H1 (cell line): ENCODE measurements around the gene IL17REL. TPM values are rescaled to one million over a fixed set of nuclear protein-coding genes. Genes with fewer than 3 reads are reported as not detected.

Experiments used
- CTCF ChIA-PET: fragments of 300-600 bp; sonication (Branson Sonifier 250); formaldehyde crosslinking; loops from one replicate; lab custom pipeline; 2021; ENCODE audit not compliant: partially characterized antibody; lab: Charles Lee
- POLR2A ChIA-PET: fragments of 300-600 bp; sonication (Branson Sonifier 250); formaldehyde crosslinking; loops from one replicate; lab custom pipeline; 2021; ENCODE audit warnings: inconsistent platforms; ENCODE audit not compliant: partially characterized antibody; lab: Charles Lee
- DNase-seq, 2 experiments: peaks; one replicate each; pipeline versions ENCODE4 v3.0.0 to v3.0.0-alpha.2; 2010 to 2022; ENCODE audit warnings: low spot score in 2 of 2, low read depth in 1 of 2, mixed read lengths in 1 of 2
- FAIRE-seq: peaks from 2 replicates; lab custom pipeline; 2011; peaks lifted over from hg19 to GRCh38; lab: Jason Lieb, UNC
- H2AFZ ChIP-seq: 2 replicates; pipeline ENCODE4 v1.8.1; 2012; ENCODE audit warnings: low read length, inconsistent platforms
- H2AK5ac ChIP-seq: 2 replicates; pipeline ENCODE4 v1.6.1; 2013; ENCODE audit warnings: low read depth, low read length
- H2BK120ac ChIP-seq: replicated peaks from 2 replicates; pipeline ENCODE3; 2013; ENCODE audit warnings: low read depth, low read length, inconsistent platforms
- H2BK12ac ChIP-seq: 2 replicates; pipeline ENCODE4 v1.6.1; 2013; ENCODE audit warnings: low read depth, low read length
- H2BK15ac ChIP-seq: 2 replicates; pipeline ENCODE4 v1.6.1; 2013; ENCODE audit warnings: low read length
- H2BK20ac ChIP-seq: 2 replicates; pipeline ENCODE4 v1.6.1; 2013; ENCODE audit warnings: low read length
- H2BK5ac ChIP-seq: 2 replicates; pipeline ENCODE4 v1.6.1; 2013; ENCODE audit warnings: low read depth, low read length
- H3K14ac ChIP-seq: 2 replicates; pipeline ENCODE4 v1.6.1; 2013; ENCODE audit warnings: inconsistent platforms; ENCODE audit not compliant: insufficient read length
- H3K18ac ChIP-seq: 2 replicates; pipeline ENCODE4 v1.6.1; 2013; ENCODE audit warnings: low read length; ENCODE audit errors: extremely low read depth
- H3K23ac ChIP-seq: 2 replicates; pipeline ENCODE4 v1.6.1; 2013; ENCODE audit warnings: inconsistent platforms; ENCODE audit not compliant: insufficient read length
- H3K23me2 ChIP-seq: 2 replicates; pipeline ENCODE4 v1.6.1; 2013; ENCODE audit warnings: low read depth, low read length
- H3K27ac ChIP-seq: 2 replicates; pipeline ENCODE4 v1.6.1; 2011; ENCODE audit warnings: low read depth, low read length, inconsistent platforms
- H3K27me3 ChIP-seq, 4 experiments: replicated peaks in 1 of 4; 1 replicate in 1 of 4; 2 replicates in 3 of 4; pipeline versions ENCODE4 v1.6.1 to v1.8.1; 2011 to 2013; ENCODE audit warnings: low read length in 3 of 4, mild to moderate bottlenecking in 3 of 4, inconsistent platforms in 2 of 4, mixed read lengths in 2 of 4, moderate library complexity in 1 of 4; ENCODE audit not compliant: control insufficient read depth in 3 of 4, insufficient read depth in 3 of 4; ENCODE audit errors: extremely low read depth in 1 of 4
- H3K36me3 ChIP-seq, 4 experiments: 2 replicates each; pipeline versions ENCODE4 v1.6.1 to v1.8.1; 2011 to 2013; ENCODE audit warnings: mild to moderate bottlenecking in 4 of 4, low read length in 3 of 4, moderate library complexity in 2 of 4, control low read depth in 1 of 4, inconsistent platforms in 1 of 4; ENCODE audit not compliant: insufficient read depth in 4 of 4, control insufficient read depth in 2 of 4
- H3K4ac ChIP-seq: replicated peaks from 2 replicates; pipeline ENCODE3; 2013; ENCODE audit warnings: low read length, low read depth, mixed read lengths, inconsistent platforms; ENCODE audit not compliant: insufficient read length
- H3K4me1 ChIP-seq, 4 experiments: replicated peaks in 1 of 4; 1 replicate in 1 of 4; 2 replicates in 3 of 4; pipeline versions ENCODE4 v1.6.1 to v1.8.1; 2011 to 2013; ENCODE audit warnings: low read length in 3 of 4, inconsistent platforms in 2 of 4, mixed read lengths in 1 of 4; ENCODE audit not compliant: insufficient read depth in 4 of 4, control insufficient read depth in 3 of 4
- H3K4me2 ChIP-seq, 2 experiments: 2 replicates each; pipeline versions ENCODE4 v1.6.1 to v1.8.1; 2011 to 2013; ENCODE audit warnings: low read depth in 2 of 2, low read length in 2 of 2, control low read depth in 1 of 2, inconsistent platforms in 1 of 2, mild to moderate bottlenecking in 1 of 2; ENCODE audit not compliant: insufficient read depth in 1 of 2
- H3K4me3 ChIP-seq, 4 experiments: fragments of 200-600, 300-600 bp in 1 of 4; sonication (generic), shearing (Covaris generic), sonication (Bioruptor Twin) in 1 of 4; 2 replicates each; pipeline versions ENCODE4 v1.5.1 to v1.8.1; 2011 to 2016; ENCODE audit warnings: low read length in 4 of 4, low read depth in 3 of 4, control low read depth in 2 of 4, inconsistent platforms in 2 of 4, mild to moderate bottlenecking in 2 of 4, mixed read lengths in 1 of 4, moderate library complexity in 1 of 4; ENCODE audit not compliant: insufficient read depth in 2 of 4; ENCODE audit errors: extremely low read depth in 1 of 4
- H3K56ac ChIP-seq: replicated peaks from 2 replicates; pipeline ENCODE3; 2013; ENCODE audit warnings: low read depth, mild to moderate bottlenecking, mixed read lengths, low read length, inconsistent platforms; ENCODE audit not compliant: insufficient read length
- H3K79me1 ChIP-seq: 2 replicates; pipeline ENCODE4 v1.6.1; 2013; ENCODE audit warnings: low read depth, low read length, control low read depth
- H3K79me2 ChIP-seq, 2 experiments: 2 replicates each; pipeline versions ENCODE4 v1.6.1 to v1.8.1; 2012 to 2013; ENCODE audit warnings: low read length in 2 of 2, mild to moderate bottlenecking in 2 of 2, inconsistent platforms in 1 of 2; ENCODE audit not compliant: insufficient read depth in 2 of 2, control insufficient read depth in 1 of 2
- H3K9ac ChIP-seq, 4 experiments: replicated peaks in 1 of 4; 1 replicate in 1 of 4; 2 replicates in 3 of 4; pipeline versions ENCODE4 v1.6.1 to v1.8.1; 2011 to 2013; ENCODE audit warnings: low read depth in 3 of 4, low read length in 3 of 4, control low read depth in 2 of 4, mild to moderate bottlenecking in 2 of 4, moderate library complexity in 2 of 4, inconsistent platforms in 1 of 4; ENCODE audit errors: extremely low read depth in 1 of 4
- H3K9me3 ChIP-seq, 2 experiments: 2 replicates each; pipeline versions ENCODE4 v1.6.1 to v1.8.1; 2012 to 2013; ENCODE audit warnings: mild to moderate bottlenecking in 2 of 2, moderate library complexity in 2 of 2, control low read depth in 1 of 2, inconsistent platforms in 1 of 2, low read depth in 1 of 2, low read length in 1 of 2, mixed read lengths in 1 of 2; ENCODE audit not compliant: insufficient read depth in 2 of 2
- H4K20me1 ChIP-seq, 2 experiments: replicated peaks in 1 of 2; 2 replicates each; pipeline versions ENCODE3 to v1.8.1; 2011 to 2013; ENCODE audit warnings: inconsistent platforms in 2 of 2, low read length in 2 of 2, mild to moderate bottlenecking in 1 of 2; ENCODE audit not compliant: insufficient read depth in 2 of 2, control insufficient read depth in 1 of 2
- H4K5ac ChIP-seq: 2 replicates; pipeline ENCODE4 v1.6.1; 2013; ENCODE audit warnings: low read length, low read depth, mixed read lengths, inconsistent platforms; ENCODE audit not compliant: insufficient read length
- H4K8ac ChIP-seq: 2 replicates; pipeline ENCODE4 v1.8.0; 2013; ENCODE audit warnings: mild to moderate bottlenecking, moderate library complexity, low read length, inconsistent platforms; ENCODE audit not compliant: insufficient read depth; ENCODE audit errors: extremely low read depth
- H4K91ac ChIP-seq: replicated peaks from 2 replicates; pipeline ENCODE3; 2013; ENCODE audit warnings: low read length, mixed read lengths, inconsistent platforms; ENCODE audit not compliant: insufficient read length
- CHD2 ChIP-seq: IDR thresholded peaks from 2 replicates; pipeline ENCODE4 v1.6.1; 2012; ENCODE audit warnings: low read length, improper control_type of control experiment
- GTF2F1 ChIP-seq: IDR thresholded peaks from 2 replicates; pipeline ENCODE4 v1.6.1; 2012; ENCODE audit warnings: low read depth, low read length, improper control_type of control experiment, borderline replicate concordance
- NANOG ChIP-seq: IDR thresholded peaks from 2 replicates; pipeline ENCODE4 v1.6.1; 2011; ENCODE audit warnings: low read length, low read depth, mild to moderate bottlenecking, inconsistent platforms; ENCODE audit not compliant: insufficient read depth, poor library complexity, severe bottlenecking
- RBBP5 ChIP-seq: IDR thresholded peaks from 2 replicates; pipeline ENCODE4 v1.7.1; 2012; ENCODE audit warnings: low read depth, mild to moderate bottlenecking, inconsistent platforms, low read length, moderate library complexity, borderline replicate concordance
- RFX5 ChIP-seq: IDR thresholded peaks from 2 replicates; pipeline ENCODE4 v1.6.1; 2011; ENCODE audit warnings: low read depth, low read length, improper control_type of control experiment, borderline replicate concordance
- TCF12 ChIP-seq: IDR thresholded peaks from 2 replicates; pipeline ENCODE4 v1.6.1; 2011; ENCODE audit warnings: low read depth, mild to moderate bottlenecking, low read length
- WGBS, 2 experiments: shearing (Covaris generic) in 1 of 2; methylation state at CpG; one replicate each; pipeline versions ENCODE4 v1.1.6 to v1.1.7; 2013 to 2015; ENCODE audit warnings: low lambda C conversion rate in 2 of 2, mixed read lengths in 2 of 2, inconsistent platforms in 1 of 2, low coverage in 1 of 2, missing lambda C conversion rate in 1 of 2; ENCODE audit not compliant: insufficient replicate concordance in 2 of 2, insufficient coverage in 1 of 2, insufficient read length in 1 of 2; ENCODE audit errors: extremely low coverage in 1 of 2, missing lambda C conversion rate in 1 of 2; 5-methylcytosine and 5-hydroxymethylcytosine counted together
- polyA plus RNA-seq, 7 experiments: library from polyadenylated mRNA; depleted of rRNA in 3 of 7; stranded (reverse) in 5 of 7; unstranded in 2 of 7; fragments of >200 nt in 5 of 7; fragments of 200-250 nt in 2 of 7; gene quantifications; 1 replicate in 5 of 7; 2 replicates in 1 of 7; 4 replicates in 1 of 7; pipeline versions ENCODE4 v1.2.1 to v1.2.3, GENCODE V29; 2011 to 2013; ENCODE audit warnings: missing spikeins in 2 of 7, mixed read lengths in 2 of 7
- total RNA-seq: library from RNA; stranded (reverse); fragmentation: NEBNext Ultra II Directional; extraction: Animal tissue kit (Norgen Biotek cat#: 25700); gene quantifications from 2 replicates; pipeline ENCODE4 v1.2.1, GENCODE V29; 2021
- TF ChIP-seq, protein P1 (sequence below): IDR thresholded peaks from 2 replicates; pipeline ENCODE4 v1.6.1; 2011; ENCODE audit warnings: low read length, improper control_type of control experiment
- TF ChIP-seq, protein P2 (sequence below): IDR thresholded peaks from 2 replicates; pipeline ENCODE4 v1.6.1; 2012; ENCODE audit warnings: low read length, inconsistent platforms

Gene IL17REL
- total and polyA plus RNA-seq, 2 of the 8 experiments (the other 6 are each of a cell fraction or from before 2014, with no cell fraction given), result 0.15 to 0.20 TPM

GRCh38 chr22:50027639-50028537 is 15.3 kb upstream of the IL17REL start:
- POLR2A ChIA-PET, result no interaction called here
- Histone ChIP-seq H3K18ac (no peak overlapping the region), H2AK5ac (no peak overlapping the region), H2BK12ac (no peak overlapping the region), H3K79me2 (no peaks in the 10 kb centered on the region), H3K4me1 (peaks cover 0 to 3% (median 0%) of the 10 kb centered on the region in 4 experiments; a peak in 2 of 7 replicates), H4K8ac (no peak overlapping the region; the same call in 1 of the 2 replicates), H3K4ac (no peak overlapping the region), H3K4me2 (no peak overlapping the region), H4K20me1 (no peaks in the 10 kb centered on the region), H4K91ac (no peak overlapping the region), H3K14ac (no peak overlapping the region), H3K27me3 (peaks cover 2 to 28% (median 11%) of the 10 kb centered on the region in 4 experiments; a peak in 6 of 7 replicates), H2BK120ac (no peak overlapping the region), H4K5ac (no peak overlapping the region), H3K9me3 (no peaks in the 10 kb centered on the region), H2BK5ac (no peak overlapping the region), H3K23me2 (peaks cover 2% of the 10 kb centered on the region; the same call in 1 of the 2 replicates), H3K23ac (no peak overlapping the region), H3K9ac (no peak overlapping the region), H3K56ac (no peak overlapping the region), H2BK15ac (no peak overlapping the region), H3K27ac (no peak overlapping the region), H2BK20ac (no peak overlapping the region), H3K36me3 (no peaks in the 10 kb centered on the region), H2AFZ (no peak overlapping the region), H3K79me1 (no peaks in the 10 kb centered on the region), H3K4me3 (no peak overlapping the region)
- DNase-seq, result no peak
- CTCF ChIA-PET, result interaction anchor here (0.6 to 2.2 kb wide), 8 partner anchors 10 to 97 kb away, joined by 3 to 7 read pairs (median 5); no protein-coding TSS in a partner anchor
- 89% methylated on average over 34 of the region's 42 CpGs; no CpG with 5 or more reads in 1 of the 2 experiments for WGBS, 2 experiments
- FAIRE-seq, result no peak
- TF ChIP-seq RFX5 (no peak), NANOG (no peak), CHD2 (no peak), TCF12 (no peak), RBBP5 (no peak), GTF2F1 (no peak)
- TF ChIP-seq, protein P1, sequence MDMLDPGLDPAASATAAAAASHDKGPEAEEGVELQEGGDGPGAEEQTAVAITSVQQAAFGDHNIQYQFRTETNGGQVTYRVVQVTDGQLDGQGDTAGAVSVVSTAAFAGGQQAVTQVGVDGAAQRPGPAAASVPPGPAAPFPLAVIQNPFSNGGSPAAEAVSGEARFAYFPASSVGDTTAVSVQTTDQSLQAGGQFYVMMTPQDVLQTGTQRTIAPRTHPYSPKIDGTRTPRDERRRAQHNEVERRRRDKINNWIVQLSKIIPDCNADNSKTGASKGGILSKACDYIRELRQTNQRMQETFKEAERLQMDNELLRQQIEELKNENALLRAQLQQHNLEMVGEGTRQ, result no peak
- TF ChIP-seq, protein P2, sequence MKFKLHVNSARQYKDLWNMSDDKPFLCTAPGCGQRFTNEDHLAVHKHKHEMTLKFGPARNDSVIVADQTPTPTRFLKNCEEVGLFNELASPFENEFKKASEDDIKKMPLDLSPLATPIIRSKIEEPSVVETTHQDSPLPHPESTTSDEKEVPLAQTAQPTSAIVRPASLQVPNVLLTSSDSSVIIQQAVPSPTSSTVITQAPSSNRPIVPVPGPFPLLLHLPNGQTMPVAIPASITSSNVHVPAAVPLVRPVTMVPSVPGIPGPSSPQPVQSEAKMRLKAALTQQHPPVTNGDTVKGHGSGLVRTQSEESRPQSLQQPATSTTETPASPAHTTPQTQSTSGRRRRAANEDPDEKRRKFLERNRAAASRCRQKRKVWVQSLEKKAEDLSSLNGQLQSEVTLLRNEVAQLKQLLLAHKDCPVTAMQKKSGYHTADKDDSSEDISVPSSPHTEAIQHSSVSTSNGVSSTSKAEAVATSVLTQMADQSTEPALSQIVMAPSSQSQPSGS, result no peak
